ENCODE results near the gene EEFSEC.

GRCh38 chr3:128313071-128313725 is 159.9 kb downstream of the EEFSEC start:
- TF ChIP-seq POLR2AphosphoS5 (IDR thresholded peaks at IDR 0.05; ENCODE audit: insufficient read depth in 1 of 2, low read depth in 1 of 2) (no peak), CTCF (IDR thresholded peaks at IDR 0.05) (no peak), POLR2A (IDR thresholded peaks at IDR 0.05) (no peak)
